IMR-90 (cell line): ENCODE measurements around the gene LRRC7. TPM values are rescaled to one million over a fixed set of nuclear protein-coding genes. Genes with fewer than 3 reads are reported as not detected.

ENCODE experiments used
- ATAC-seq: fragments of 200-7000 bp; cut with Tn5 transposase; 2 replicates; pipeline ENCODE4 v1.9.1; 2020; ENCODE audit warnings: low read depth, mild to moderate bottlenecking, moderate library complexity
- BruUV-seq: library from RNA; stranded (reverse); fragments of 400-500 nt; replicated peaks from 2 replicates; lab custom pipeline; 2021; lab: Mats Ljungman, UMichigan
- CTCF ChIA-PET: fragments of 300-600 bp; formaldehyde crosslinking; extraction: SDS; loops from one replicate; lab custom pipeline; 2021; ENCODE audit warnings: antibody characterized with exemption; lab: Yijun Ruan, JAX
- POLR2A ChIA-PET: fragments of 300-600 bp; sonication (Branson Sonifier 250); formaldehyde crosslinking; loops from one replicate; lab custom pipeline; 2022; ENCODE audit warnings: antibody characterized with exemption; ENCODE audit not compliant: unreplicated experiment; lab: Charles Lee
- DNase-seq: peaks from one replicate; pipeline ENCODE4 v3.0.0; 2013
- H2AFZ ChIP-seq: replicated peaks from 2 replicates; pipeline ENCODE3; 2013; ENCODE audit warnings: low read length, mild to moderate bottlenecking; ENCODE audit not compliant: poor library complexity
- H2AK5ac ChIP-seq: 2 replicates; pipeline ENCODE4 v1.6.1; 2013; ENCODE audit warnings: low read depth, low read length, inconsistent platforms
- H2AK9ac ChIP-seq: replicated peaks from 2 replicates; pipeline ENCODE3; 2013; ENCODE audit warnings: mild to moderate bottlenecking, low read depth, low read length, moderate library complexity; ENCODE audit not compliant: poor library complexity
- H2BK120ac ChIP-seq: 2 replicates; pipeline ENCODE4 v1.6.1; 2013; ENCODE audit warnings: low read depth, low read length, inconsistent platforms
- H2BK15ac ChIP-seq: 3 replicates; pipeline ENCODE4 v1.6.1; 2013; ENCODE audit warnings: low read depth, low read length, inconsistent platforms
- H2BK20ac ChIP-seq: 2 replicates; pipeline ENCODE4 v1.6.1; 2013; ENCODE audit warnings: low read depth, mild to moderate bottlenecking, inconsistent platforms, low read length, moderate library complexity
- H2BK5ac ChIP-seq: 2 replicates; pipeline ENCODE4 v1.6.1; 2013; ENCODE audit warnings: mild to moderate bottlenecking, low read depth, low read length, inconsistent platforms; ENCODE audit not compliant: poor library complexity, severe bottlenecking
- H3K14ac ChIP-seq: replicated peaks from 2 replicates; pipeline ENCODE4 v1.6.1; 2013; ENCODE audit warnings: low read depth, low read length, inconsistent platforms
- H3K18ac ChIP-seq: 2 replicates; pipeline ENCODE4 v1.6.1; 2013; ENCODE audit warnings: low read depth, low read length, control low read depth
- H3K23ac ChIP-seq: 2 replicates; pipeline ENCODE4 v1.6.1; 2013; ENCODE audit warnings: low read depth, low read length, inconsistent platforms
- H3K27ac ChIP-seq: 2 replicates; pipeline ENCODE4 v1.5.1; 2013; ENCODE audit warnings: mild to moderate bottlenecking, control low read depth, low read length; ENCODE audit not compliant: insufficient read depth
- H3K27me3 ChIP-seq: 2 replicates; pipeline ENCODE4 v1.6.1; 2013; ENCODE audit warnings: low read length; ENCODE audit not compliant: control insufficient read depth, insufficient read depth
- H3K36me3 ChIP-seq: 2 replicates; pipeline ENCODE4 v1.6.1; 2013; ENCODE audit warnings: low read length, mixed read lengths; ENCODE audit not compliant: control insufficient read depth, insufficient read depth
- H3K4ac ChIP-seq: 2 replicates; pipeline ENCODE4 v1.6.1; 2013; ENCODE audit warnings: low read depth, low read length, inconsistent platforms
- H3K4me1 ChIP-seq: 2 replicates; pipeline ENCODE4 v1.6.1; 2013; ENCODE audit warnings: low read length, mixed read lengths; ENCODE audit not compliant: control insufficient read depth, insufficient read depth
- H3K4me2 ChIP-seq: 2 replicates; pipeline ENCODE4 v1.6.1; 2013; ENCODE audit warnings: low read depth, mild to moderate bottlenecking, control low read depth, low read length, moderate library complexity
- H3K4me3 ChIP-seq: 2 replicates; pipeline ENCODE4 v1.5.1; 2013; ENCODE audit warnings: low read depth, mild to moderate bottlenecking, control low read depth, low read length, moderate library complexity; ENCODE audit not compliant: insufficient read depth
- H3K56ac ChIP-seq: 2 replicates; pipeline ENCODE4 v1.6.1; 2013; ENCODE audit warnings: low read length, inconsistent platforms; ENCODE audit not compliant: insufficient read depth; ENCODE audit errors: extremely low read depth
- H3K79me1 ChIP-seq, 2 experiments: 2 replicates each; pipeline ENCODE4 v1.6.1; 2013; ENCODE audit warnings: low read length in 2 of 2, inconsistent platforms in 1 of 2, low read depth in 1 of 2
- H3K9ac ChIP-seq: 2 replicates; pipeline ENCODE4 v1.6.1; 2013; ENCODE audit warnings: low read depth, low read length, control low read depth
- H3K9me1 ChIP-seq: 2 replicates; pipeline ENCODE4 v1.6.1; 2013; ENCODE audit warnings: low read length, inconsistent platforms; ENCODE audit not compliant: insufficient read depth
- H3K9me3 ChIP-seq: 2 replicates; pipeline ENCODE4 v1.6.1; 2013; ENCODE audit warnings: low read length; ENCODE audit not compliant: control insufficient read depth, insufficient read depth
- H4K20me1 ChIP-seq: 2 replicates; pipeline ENCODE4 v1.6.1; 2013; ENCODE audit warnings: low read length, inconsistent platforms; ENCODE audit not compliant: insufficient read depth
- H4K5ac ChIP-seq: 2 replicates; pipeline ENCODE4 v1.6.1; 2013; ENCODE audit warnings: mild to moderate bottlenecking, low read depth, low read length, control low read depth
- H4K8ac ChIP-seq, 2 experiments: 2 replicates each; pipeline ENCODE4 v1.6.1; 2013; ENCODE audit warnings: low read depth in 2 of 2, low read length in 2 of 2, control low read depth in 1 of 2, inconsistent platforms in 1 of 2
- H4K91ac ChIP-seq: 2 replicates; pipeline ENCODE4 v1.6.1; 2013; ENCODE audit warnings: low read depth, low read length, inconsistent platforms; ENCODE audit not compliant: insufficient read depth
- BHLHE40 ChIP-seq: fragments of 150-350 bp; IDR thresholded peaks from 2 replicates; pipeline ENCODE4 v1.6.1; 2016; ENCODE audit warnings: mild to moderate bottlenecking, low read depth, low read length
- WGBS, 2 experiments: methylation state at CpG; one replicate each; pipeline versions ENCODE4 v1.1.5 to v1.1.7; 2013; ENCODE audit warnings: missing lambda C conversion rate in 2 of 2; ENCODE audit not compliant: insufficient read length in 1 of 2; ENCODE audit errors: extremely low coverage in 2 of 2; 5-methylcytosine and 5-hydroxymethylcytosine counted together
- dilution Hi-C: fragments of 300-500 bp; cut with HindIII; formaldehyde crosslinking; loops from one replicate; pipeline ENCODE4 v1.14.3; 2018; ENCODE audit warnings: low sequenced_read_pairs; ENCODE audit not compliant: unreplicated experiment
- in situ Hi-C: fragments of 300-500 bp; cut with MboI; formaldehyde crosslinking; loops from 3 replicates; pipeline ENCODE4 v1.14.3; 2019; ENCODE audit warnings: low sequenced_read_pairs, inconsistent platforms, mixed read lengths
- intact Hi-C: fragments of 100-400 bp; cut with micrococcal nuclease; formaldehyde crosslinking; loops from 2 replicates; pipeline ENCODE4 v1.10.0; 2022
- polyA plus RNA-seq, 3 experiments: library from polyadenylated mRNA; depleted of rRNA; stranded (reverse); fragments of >200 nt; gene quantifications; 2 replicates each; pipeline ENCODE4 v1.2.3, GENCODE V29; 2012; ENCODE audit warnings: low replicate concordance in 1 of 3
- total RNA-seq: library from RNA; depleted of rRNA; stranded (reverse); fragments of >200 nt; gene quantifications from 2 replicates; pipeline ENCODE4 v1.2.3, GENCODE V29; 2012

Gene LRRC7
- total and polyA plus RNA-seq, 2 of the 4 experiments (the other 2 are of a cell fraction) = under 0.01 to 0.02 TPM

- Histone ChIP-seq H3K27me3 (no peaks in the 10 kb centered on the region), H3K23ac (no peak overlapping the region), H3K9me1 (no peaks in the 10 kb centered on the region), H4K8ac (no peak overlapping the region), H4K91ac (no peak overlapping the region), H3K4me1 (no peaks in the 10 kb centered on the region), H3K14ac (no peak overlapping the region), H4K5ac (no peak overlapping the region), H3K9me3 (no peaks in the 10 kb centered on the region), H4K20me1 (no peaks in the 10 kb centered on the region), H2AK9ac (no peak overlapping the region), H2BK20ac (no peak overlapping the region), H2BK5ac (no peak overlapping the region), H3K4me2 (no peak overlapping the region), H3K4me3 (no peak overlapping the region), H2BK15ac (no peak overlapping the region), H3K56ac (no peak overlapping the region), H2AK5ac (no peak overlapping the region), H2AFZ (no peak overlapping the region), H2BK120ac (no peak overlapping the region), H3K9ac (no peak overlapping the region), H3K36me3 (no peaks in the 10 kb centered on the region), H3K27ac (no peak overlapping the region), H3K4ac (no peak overlapping the region), H3K79me1 (no peaks in the 10 kb centered on the region), H3K18ac (no peak overlapping the region)
- in situ Hi-C loops = no loop called here
- no peak for ATAC-seq
- DNase-seq = no peak
- intact Hi-C loops = no loop called here
- dilution Hi-C loops = no loop called here
- TF ChIP-seq BHLHE40 = no peak
- WGBS, 2 experiments = 45% methylated on average over 2 of the region's 7 CpGs; no CpG with 5 or more reads in 1 of the 2 experiments
- POLR2A ChIA-PET = no interaction called here
- no TSS peak for BruUV-seq
- CTCF ChIA-PET = no interaction called here
Observed at GRCh38 chr1:69794831-69795230, 227.1 kb downstream of the LRRC7 start.
